OCI-LY3 (cell line): ENCODE measurements around the gene FERD3L.

Source experiments
- EZH2phosphoT487 ChIP-seq: fragments of 200-600 bp; shearing (Covaris generic); IDR thresholded peaks from 2 replicates; pipeline ENCODE4 v1.6.1; 2018; ENCODE audit warnings: antibody characterized with exemption, mixed run types, low read depth
- TF ChIP-seq, protein P1 (sequence below): fragments of 200-600, 300-600 bp; sonication (generic); IDR thresholded peaks from 2 replicates; pipeline ENCODE4 v1.5.1; 2014; ENCODE audit warnings: antibody characterized with exemption, low read length, low read depth

DNA sequence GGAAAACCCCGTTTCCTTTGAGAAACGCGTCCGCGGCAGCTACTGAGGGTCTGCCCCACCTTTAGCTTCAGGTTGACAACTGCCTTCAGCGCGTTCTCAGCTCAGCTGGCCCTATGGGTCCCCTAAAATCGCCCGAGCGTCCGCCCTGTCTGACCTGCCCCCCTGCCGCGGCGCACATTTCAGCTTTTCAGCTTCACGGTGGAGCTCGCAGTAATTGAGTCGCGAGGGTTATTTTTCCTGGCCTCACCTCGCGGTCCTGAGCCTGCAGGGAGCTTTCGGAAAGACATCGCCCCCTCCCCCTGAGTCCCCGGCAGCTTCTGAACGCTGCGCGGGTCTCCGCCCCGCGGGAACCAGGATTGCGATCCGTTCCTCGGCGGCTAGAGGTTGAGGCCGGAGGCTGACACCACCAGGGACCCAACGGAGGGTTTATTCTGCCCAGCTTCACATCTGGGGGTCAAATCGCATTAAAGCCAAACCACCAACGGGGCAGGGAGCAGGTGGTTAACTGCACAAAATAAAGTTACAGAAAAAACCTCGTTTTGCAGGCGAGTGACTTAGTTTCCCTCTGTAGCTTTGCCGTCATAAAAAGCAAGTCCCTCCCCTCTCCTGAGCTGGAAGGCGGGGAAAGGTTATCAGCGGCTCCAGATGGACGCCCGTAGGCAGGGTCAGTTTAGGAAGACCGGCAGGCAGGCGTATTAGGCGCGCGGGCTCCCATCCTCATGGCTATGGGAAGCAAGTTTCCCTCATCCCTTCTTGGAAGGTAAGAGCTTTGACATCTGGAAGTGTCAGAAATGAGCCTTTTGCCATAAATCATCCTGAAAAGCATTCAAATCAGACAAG, 38.8 kb downstream of the FERD3L start:
- TF ChIP-seq, protein P1, sequence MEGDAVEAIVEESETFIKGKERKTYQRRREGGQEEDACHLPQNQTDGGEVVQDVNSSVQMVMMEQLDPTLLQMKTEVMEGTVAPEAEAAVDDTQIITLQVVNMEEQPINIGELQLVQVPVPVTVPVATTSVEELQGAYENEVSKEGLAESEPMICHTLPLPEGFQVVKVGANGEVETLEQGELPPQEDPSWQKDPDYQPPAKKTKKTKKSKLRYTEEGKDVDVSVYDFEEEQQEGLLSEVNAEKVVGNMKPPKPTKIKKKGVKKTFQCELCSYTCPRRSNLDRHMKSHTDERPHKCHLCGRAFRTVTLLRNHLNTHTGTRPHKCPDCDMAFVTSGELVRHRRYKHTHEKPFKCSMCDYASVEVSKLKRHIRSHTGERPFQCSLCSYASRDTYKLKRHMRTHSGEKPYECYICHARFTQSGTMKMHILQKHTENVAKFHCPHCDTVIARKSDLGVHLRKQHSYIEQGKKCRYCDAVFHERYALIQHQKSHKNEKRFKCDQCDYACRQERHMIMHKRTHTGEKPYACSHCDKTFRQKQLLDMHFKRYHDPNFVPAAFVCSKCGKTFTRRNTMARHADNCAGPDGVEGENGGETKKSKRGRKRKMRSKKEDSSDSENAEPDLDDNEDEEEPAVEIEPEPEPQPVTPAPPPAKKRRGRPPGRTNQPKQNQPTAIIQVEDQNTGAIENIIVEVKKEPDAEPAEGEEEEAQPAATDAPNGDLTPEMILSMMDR, result no peak
- TF ChIP-seq EZH2phosphoT487, result no peak
